Esophagus squamous epithelium (tissue), 5 donors: ENCODE measurements around the gene GLP2R. TPM values are rescaled to one million over a fixed set of nuclear protein-coding genes. Genes with fewer than 3 reads are reported as not detected.
"Not testable (repeated sequence)": the region's sequence is repeated elsewhere in the genome, so short reads cannot be mapped to it uniquely, and the experiment has no call there.

Experiments
- DNase-seq: peaks from one replicate; lab custom pipeline; 2025; lab: John Stamatoyannopoulos, UW
- H3K27ac ChIP-seq, 4 donors: fragments of 200-600 bp; sonication (generic); one replicate each; pipeline ENCODE4 v1.5.1; 2016 to 2019; ENCODE audit warnings: mild to moderate bottlenecking in 1 of 4
- H3K27me3 ChIP-seq, 4 donors: fragments of 200-600 bp; sonication (generic); 1 replicate in 3 of 4; 2 replicates in 1 of 4; pipeline versions ENCODE4 v1.5.1 to v1.6.0; 2017 to 2021; ENCODE audit warnings: antibody characterized with exemption in 1 of 4
- H3K36me3 ChIP-seq, 3 donors: fragments of 200-600 bp; sonication (generic); one replicate each; pipeline ENCODE4 v1.5.1; 2016 to 2019
- H3K4me1 ChIP-seq, 3 donors: fragments of 200-600 bp; sonication (generic); one replicate each; pipeline ENCODE4 v1.5.1; 2017 to 2019
- H3K4me3 ChIP-seq, 4 donors: fragments of 200-600 bp; sonication (generic); 1 replicate in 3 of 4; 2 replicates in 1 of 4; pipeline ENCODE4 v1.5.1; 2016 to 2019; ENCODE audit warnings: mild to moderate bottlenecking in 2 of 4, moderate library complexity in 1 of 4
- H3K9me3 ChIP-seq, 3 donors: fragments of 200-600 bp; sonication (generic); one replicate each; pipeline ENCODE4 v1.5.1; 2016 to 2019
- POLR2A ChIP-seq, 4 donors: fragments of 450-650 bp; IDR thresholded peaks; one replicate each; pipeline ENCODE4 v1.6.1; 2017; ENCODE audit warnings: antibody characterized with exemption in 4 of 4, mild to moderate bottlenecking in 4 of 4, moderate library complexity in 3 of 4
- WGBS, 2 donors: methylation state at CpG; one replicate each; pipeline ENCODE4 v1.1.5; 2018; 5-methylcytosine and 5-hydroxymethylcytosine counted together
- intact Hi-C: fragments of 100-400 bp; cut with DNase I; formaldehyde crosslinking; loops from one replicate; pipeline ENCODE4 v1.15.0; 2022
- total RNA-seq, 4 donors: library from RNA; depleted of rRNA; stranded (reverse); fragments of >200 nt; gene quantifications; one replicate each; pipeline ENCODE4 v1.1.0, GENCODE V29; 2016
- TF ChIP-seq, protein P1 (sequence below), 6 experiments: fragments of 450-650 bp in 4 of 6; fragments of 200-600 bp in 2 of 6; sonication (generic) in 2 of 6; IDR thresholded peaks; one replicate each; pipeline ENCODE4 v1.5.1; 2016 to 2019; ENCODE audit warnings: antibody characterized with exemption in 6 of 6, mild to moderate bottlenecking in 4 of 6, moderate library complexity in 4 of 6
- donor health status: DM: yes; HTN: yes; CAD: no.

Gene GLP2R
- total RNA-seq, 4 donors from 2014 or later, result 0.21 to 0.95 (median 0.31) TPM; not detected in 1

DNA sequence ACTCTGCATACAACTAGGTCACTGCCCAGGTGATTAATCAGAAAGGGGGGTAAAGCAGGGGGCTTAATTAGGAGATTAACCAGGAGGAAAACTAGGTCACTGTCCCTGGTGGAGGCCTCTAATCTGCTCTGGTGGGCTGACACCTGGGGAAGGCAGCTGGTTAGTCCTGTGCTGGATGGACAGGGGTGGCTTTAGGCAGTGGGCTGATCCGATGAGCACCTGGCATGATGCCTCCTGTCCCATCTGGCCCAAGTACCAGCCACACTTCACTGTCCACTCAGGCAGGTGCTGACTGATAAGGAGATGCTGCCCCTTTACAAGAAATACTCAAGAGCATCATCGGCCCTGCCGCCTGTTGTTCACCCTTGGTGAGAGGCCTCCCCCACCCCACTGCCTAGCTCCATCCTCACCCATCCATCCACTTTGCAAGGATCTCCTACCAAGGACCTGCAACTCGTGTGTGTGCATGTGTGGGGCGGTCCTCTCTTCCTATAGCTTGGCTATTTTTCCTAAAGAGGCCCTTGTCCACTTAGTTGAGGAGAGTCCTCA, 93.2 kb downstream of the GLP2R start:
- Histone ChIP-seq H3K27me3 (no peaks in the 10 kb centered on the region), H3K9me3 (no peaks in the 10 kb centered on the region), H3K27ac (no peak overlapping the region), H3K4me1 (no peaks in the 10 kb centered on the region), H3K36me3 (peaks cover 0 to 47% (median 6%) of the 10 kb centered on the region in 3 donors), H3K4me3 (no peak overlapping the region)
- DNase-seq, result no peak
- intact Hi-C loops, result no loop called here
- WGBS, 2 donors, result 90 to 93% methylated on average over 3 to 5 of the region's 5 CpGs
- TF ChIP-seq, protein P1, sequence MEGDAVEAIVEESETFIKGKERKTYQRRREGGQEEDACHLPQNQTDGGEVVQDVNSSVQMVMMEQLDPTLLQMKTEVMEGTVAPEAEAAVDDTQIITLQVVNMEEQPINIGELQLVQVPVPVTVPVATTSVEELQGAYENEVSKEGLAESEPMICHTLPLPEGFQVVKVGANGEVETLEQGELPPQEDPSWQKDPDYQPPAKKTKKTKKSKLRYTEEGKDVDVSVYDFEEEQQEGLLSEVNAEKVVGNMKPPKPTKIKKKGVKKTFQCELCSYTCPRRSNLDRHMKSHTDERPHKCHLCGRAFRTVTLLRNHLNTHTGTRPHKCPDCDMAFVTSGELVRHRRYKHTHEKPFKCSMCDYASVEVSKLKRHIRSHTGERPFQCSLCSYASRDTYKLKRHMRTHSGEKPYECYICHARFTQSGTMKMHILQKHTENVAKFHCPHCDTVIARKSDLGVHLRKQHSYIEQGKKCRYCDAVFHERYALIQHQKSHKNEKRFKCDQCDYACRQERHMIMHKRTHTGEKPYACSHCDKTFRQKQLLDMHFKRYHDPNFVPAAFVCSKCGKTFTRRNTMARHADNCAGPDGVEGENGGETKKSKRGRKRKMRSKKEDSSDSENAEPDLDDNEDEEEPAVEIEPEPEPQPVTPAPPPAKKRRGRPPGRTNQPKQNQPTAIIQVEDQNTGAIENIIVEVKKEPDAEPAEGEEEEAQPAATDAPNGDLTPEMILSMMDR (IDR thresholded peaks at IDR 0.05), result no peak

DNA sequence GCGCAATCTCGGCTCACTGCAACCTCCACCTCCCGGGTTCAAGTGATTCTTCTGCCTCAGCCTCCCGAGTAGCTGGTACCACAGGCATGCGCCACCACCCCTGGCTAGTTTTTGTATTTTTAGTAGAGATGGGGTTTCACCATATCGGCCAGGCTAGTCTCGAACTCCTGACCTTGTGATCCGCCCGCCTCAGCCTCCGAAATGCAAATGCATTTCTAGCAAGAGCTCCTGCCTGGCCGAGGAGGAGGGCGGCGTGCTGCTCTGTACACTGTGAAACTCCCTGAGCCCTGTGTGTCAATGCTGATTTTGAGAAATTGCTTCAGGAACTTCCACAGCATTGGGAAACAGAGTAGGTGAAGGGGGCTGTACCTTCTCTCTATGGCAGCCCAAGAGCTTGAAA, 95.5 kb downstream of the GLP2R start:
- H3K4me3 ChIP-seq, DNase-seq, H3K27me3 ChIP-seq, H3K9me3 ChIP-seq, H3K4me1 ChIP-seq, H3K27ac ChIP-seq: not testable (repeated sequence)
- intact Hi-C loops, result loop anchor here (10.0 kb wide), 1 partner anchor 304 kb away; no protein-coding TSS in a partner anchor
- WGBS, 2 donors, result 82 to 95% methylated on average over 3 to 12 of the region's 13 CpGs
- H3K36me3 ChIP-seq, result peaks cover 0 to 36% (median 6%) of the 10 kb centered on the region in 3 donors

DNA sequence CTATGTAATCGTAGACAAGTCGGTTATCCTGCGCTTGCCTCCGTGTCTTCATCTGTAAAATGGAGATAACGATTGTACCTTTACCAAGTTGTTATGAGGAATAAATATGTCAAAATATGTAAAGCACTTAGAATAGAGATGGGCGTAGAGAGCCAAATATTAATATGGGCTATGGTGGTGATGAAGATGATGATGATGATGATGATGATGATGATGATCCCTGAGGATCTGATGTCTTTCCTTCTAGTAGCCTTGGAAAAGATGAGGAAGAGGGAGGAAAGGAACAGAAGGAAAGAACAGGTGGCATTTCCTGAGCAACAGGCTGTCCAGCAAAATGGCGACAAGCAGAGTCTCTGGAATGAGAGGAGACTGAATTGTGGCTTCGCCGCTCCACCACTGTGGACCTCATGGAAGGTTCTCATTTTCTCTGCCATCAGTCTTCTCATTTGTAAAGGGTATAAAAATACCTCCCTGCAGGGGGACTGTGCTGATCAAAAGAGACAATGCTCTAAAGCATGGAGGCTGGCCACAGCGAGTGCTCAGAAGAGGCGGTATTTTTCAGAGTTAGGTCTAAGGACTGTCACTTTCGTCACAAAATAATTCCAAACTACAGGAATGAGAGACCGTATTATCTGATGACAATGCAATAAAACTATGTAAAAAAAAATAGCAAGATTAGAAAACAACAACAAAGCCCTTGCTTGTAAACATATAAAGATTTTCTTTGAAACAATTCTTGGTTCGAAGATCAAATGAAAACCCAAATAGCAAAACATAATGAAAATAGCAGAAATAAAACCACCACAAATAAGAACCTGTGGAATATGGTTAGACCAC, 96.5 kb downstream of the GLP2R start:
- Histone ChIP-seq H3K27ac (no peak overlapping the region), H3K36me3 (peaks cover 0 to 29% (median 1%) of the 10 kb centered on the region in 3 donors), H3K27me3 (no peaks in the 10 kb centered on the region), H3K4me1 (peaks cover 0 to 7% (median 0%) of the 10 kb centered on the region in 3 donors), H3K4me3 (no peak overlapping the region), H3K9me3 (no peaks in the 10 kb centered on the region)
- no peak for DNase-seq
- intact Hi-C loops, result loop anchor here (10.0 kb wide), 1 partner anchor 303 kb away; no protein-coding TSS in a partner anchor
- no peak for TF ChIP-seq POLR2A (IDR thresholded peaks at IDR 0.05)
- TF ChIP-seq, protein P1 (IDR thresholded peaks at IDR 0.05), result no peak
- 92% methylated on average over 14 of the region's 14 CpGs for WGBS, 2 donors

DNA sequence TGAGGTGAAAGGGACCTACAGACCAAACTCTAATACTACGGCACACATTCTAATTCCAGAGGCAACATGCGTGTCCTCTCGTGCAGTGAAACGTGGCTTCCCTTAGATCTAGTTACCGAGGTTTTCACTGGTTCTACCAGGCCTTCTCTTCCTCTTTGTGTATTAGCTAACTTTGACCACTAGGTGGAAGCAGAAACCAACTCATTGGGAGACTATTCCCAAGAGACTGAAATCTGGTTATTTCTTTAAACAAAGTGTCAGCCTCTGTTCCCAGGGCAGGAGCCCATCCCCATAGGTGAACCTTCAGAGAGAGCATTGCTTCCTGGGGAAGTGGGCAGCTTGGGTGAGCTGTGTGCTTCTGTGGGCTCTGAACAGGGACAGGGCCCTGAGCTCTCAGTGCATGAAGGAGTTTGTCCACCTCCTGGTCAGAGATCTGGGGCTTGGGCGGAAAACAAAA, 99.0 kb downstream of the GLP2R start:
- H3K27ac ChIP-seq, result no peak overlapping the region
- H3K36me3 ChIP-seq, result peaks cover 0 to 12% (median 0%) of the 10 kb centered on the region in 3 donors
- DNase-seq, result no peak
- H3K4me3 ChIP-seq, result no peak overlapping the region
- intact Hi-C loops, result loop anchor here (10.0 kb wide), 1 partner anchor 300 kb away; no protein-coding TSS in a partner anchor
- TF ChIP-seq, protein P1 (IDR thresholded peaks at IDR 0.05), result peak; percentile 33 to 82 (median 79)
- TF ChIP-seq POLR2A (IDR thresholded peaks at IDR 0.05), result no peak
- 2 to 25% methylated on average over 5 of the region's 6 CpGs for WGBS, 2 donors
- no peaks in the 10 kb centered on the region for H3K9me3 ChIP-seq
- H3K27me3 ChIP-seq, result no peaks in the 10 kb centered on the region
- peaks cover 0 to 7% (median 0%) of the 10 kb centered on the region in 3 donors for H3K4me1 ChIP-seq

DNA sequence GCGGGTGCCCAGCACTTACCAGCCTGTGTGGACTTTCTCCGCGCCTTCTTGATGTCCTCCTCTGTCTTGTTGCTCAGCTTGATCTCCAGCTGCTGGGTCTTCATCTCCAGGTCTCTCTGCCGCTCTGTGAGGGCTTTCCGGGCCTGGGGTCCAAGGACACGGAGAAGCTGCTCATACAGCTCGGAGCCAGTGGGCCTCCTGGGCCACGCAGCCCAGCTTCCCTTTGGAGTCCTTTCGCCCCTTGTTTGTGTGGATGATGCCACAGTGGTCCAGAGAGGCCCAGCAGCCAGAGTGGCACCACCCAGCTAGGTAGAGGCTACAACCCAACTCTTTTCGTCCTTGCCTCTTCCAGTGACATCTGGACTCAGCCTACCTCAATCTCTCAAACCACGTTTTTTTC, 99.7 kb downstream of the GLP2R start:
- Histone ChIP-seq H3K27me3 (no peaks in the 10 kb centered on the region), H3K27ac (peak overlapping the region in 1 of 4 donors; percentile 9), H3K4me3 (no peak overlapping the region), H3K36me3 (peaks cover 0 to 10% (median 0%) of the 10 kb centered on the region in 3 donors), H3K4me1 (peaks cover 0 to 7% (median 0%) of the 10 kb centered on the region in 3 donors), H3K9me3 (no peaks in the 10 kb centered on the region)
- intact Hi-C loops, result loop anchor here (10.0 kb wide), 1 partner anchor 299 kb away; no protein-coding TSS in a partner anchor
- TF ChIP-seq POLR2A (IDR thresholded peaks at IDR 0.05), result no peak
- TF ChIP-seq, protein P1 (IDR thresholded peaks at IDR 0.05), result no peak
- WGBS, 2 donors, result 75 to 79% methylated on average over 5 to 10 of the region's 11 CpGs
- DNase-seq, result no peak
